H9 (cell line): ENCODE data around the gene CLEC9A. TPM values are rescaled to one million over a fixed set of nuclear protein-coding genes. Genes with fewer than 3 reads are reported as not detected.

Experiments used
- DNase-seq: peaks from one replicate; pipeline ENCODE4 v3.0.0-alpha.2; 2017
- H2AFZ ChIP-seq: one replicate; pipeline ENCODE4 v1.6.1; 2013; ENCODE audit warnings: mild to moderate bottlenecking, low read length, control low read depth, moderate library complexity
- H2AK5ac ChIP-seq: 2 replicates; pipeline ENCODE4 v1.6.1; 2013; ENCODE audit warnings: low read length, control low read depth, mixed read lengths; ENCODE audit not compliant: insufficient read length
- H2BK120ac ChIP-seq: one replicate; pipeline ENCODE4 v1.6.1; 2013; ENCODE audit warnings: low read depth, mild to moderate bottlenecking, low read length, control low read depth, inconsistent platforms; ENCODE audit not compliant: poor library complexity, severe bottlenecking
- H2BK12ac ChIP-seq: 2 replicates; pipeline ENCODE4 v1.6.1; 2013; ENCODE audit warnings: low read length, control low read depth, mixed read lengths, low read depth; ENCODE audit not compliant: insufficient read length
- H2BK15ac ChIP-seq: 2 replicates; pipeline ENCODE4 v1.6.1; 2013; ENCODE audit warnings: low read depth, low read length, control low read depth
- H2BK20ac ChIP-seq: one replicate; pipeline ENCODE4 v1.6.1; 2013; ENCODE audit warnings: low read depth, mild to moderate bottlenecking, low read length, control low read depth, inconsistent platforms; ENCODE audit not compliant: poor library complexity, severe bottlenecking
- H2BK5ac ChIP-seq: 2 replicates; pipeline ENCODE4 v1.6.1; 2013; ENCODE audit warnings: low read length, control low read depth, mixed read lengths; ENCODE audit not compliant: insufficient read length
- H3K14ac ChIP-seq: 2 replicates; pipeline ENCODE4 v1.6.1; 2013; ENCODE audit warnings: low read length, control low read depth; ENCODE audit not compliant: insufficient read depth
- H3K18ac ChIP-seq: 2 replicates; pipeline ENCODE4 v1.6.1; 2013; ENCODE audit warnings: low read depth, mild to moderate bottlenecking, mixed read lengths, low read length, control low read depth; ENCODE audit not compliant: insufficient read length
- H3K23ac ChIP-seq: 2 replicates; pipeline ENCODE4 v1.6.1; 2013; ENCODE audit warnings: low read length, control low read depth, mixed read lengths, low read depth; ENCODE audit not compliant: insufficient read length
- H3K23me2 ChIP-seq: 2 replicates; pipeline ENCODE4 v1.6.1; 2013; ENCODE audit warnings: low read depth, mild to moderate bottlenecking, mixed read lengths, low read length, control low read depth; ENCODE audit not compliant: insufficient read length, poor library complexity, severe bottlenecking
- H3K27ac ChIP-seq: 2 replicates; pipeline ENCODE4 v1.5.1; 2013; ENCODE audit warnings: low read length, control low read depth, mixed read lengths, low read depth; ENCODE audit not compliant: insufficient read length
- H3K27me3 ChIP-seq: 2 replicates; pipeline ENCODE4 v1.6.1; 2013; ENCODE audit warnings: low read length, control low read depth, inconsistent platforms; ENCODE audit not compliant: insufficient read depth
- H3K4ac ChIP-seq: 2 replicates; pipeline ENCODE4 v1.6.1; 2013; ENCODE audit warnings: low read depth, mild to moderate bottlenecking, control low read depth, inconsistent platforms, low read length, moderate library complexity
- H3K4me1 ChIP-seq: 2 replicates; pipeline ENCODE4 v1.6.1; 2013; ENCODE audit warnings: low read length, control low read depth, inconsistent platforms; ENCODE audit not compliant: insufficient read depth
- H3K4me2 ChIP-seq: 2 replicates; pipeline ENCODE4 v1.6.1; 2013; ENCODE audit warnings: low read length, control low read depth, mixed read lengths; ENCODE audit not compliant: insufficient read length, insufficient read depth
- H3K56ac ChIP-seq: 2 replicates; pipeline ENCODE4 v1.6.1; 2013; ENCODE audit warnings: low read depth, mild to moderate bottlenecking, mixed read lengths, low read length, control low read depth; ENCODE audit not compliant: insufficient read length
- H3K79me1 ChIP-seq: 2 replicates; pipeline ENCODE4 v1.6.1; 2013; ENCODE audit warnings: low read depth, mild to moderate bottlenecking, moderate library complexity, low read length, control low read depth, inconsistent platforms; ENCODE audit not compliant: insufficient read depth, poor library complexity, severe bottlenecking
- H3K79me2 ChIP-seq: 2 replicates; pipeline ENCODE4 v1.6.1; 2013; ENCODE audit warnings: low read length, control low read depth, inconsistent platforms; ENCODE audit not compliant: insufficient read depth
- H3K9ac ChIP-seq: 2 replicates; pipeline ENCODE4 v1.6.1; 2013; ENCODE audit warnings: low read length, control low read depth, mixed read lengths; ENCODE audit not compliant: insufficient read length; ENCODE audit errors: extremely low read depth
- H3K9me3 ChIP-seq: one replicate; pipeline ENCODE4 v1.6.1; 2013; ENCODE audit warnings: low read depth, low read length, inconsistent platforms; ENCODE audit not compliant: control insufficient read depth
- H3T11ph ChIP-seq: one replicate; pipeline ENCODE4 v1.6.1; 2013; ENCODE audit warnings: mild to moderate bottlenecking, low read length, control low read depth, inconsistent platforms
- H4K20me1 ChIP-seq: one replicate; pipeline ENCODE4 v1.6.1; 2013; ENCODE audit not compliant: control insufficient read depth, insufficient read length, insufficient read depth
- H4K5ac ChIP-seq: 2 replicates; pipeline ENCODE4 v1.6.1; 2013; ENCODE audit warnings: low read depth, mild to moderate bottlenecking, mixed read lengths, low read length, control low read depth; ENCODE audit not compliant: insufficient read length
- H4K8ac ChIP-seq: replicated peaks from 2 replicates; pipeline ENCODE4 v1.6.1; 2013; ENCODE audit warnings: low read length, control low read depth, mixed read lengths, low read depth; ENCODE audit not compliant: insufficient read length
- H4K91ac ChIP-seq: 2 replicates; pipeline ENCODE4 v1.6.1; 2013; ENCODE audit warnings: low read depth, mild to moderate bottlenecking, moderate library complexity, mixed read lengths, low read length, control low read depth; ENCODE audit not compliant: insufficient read length
- H3K27ac Mint-ChIP-seq, 3 experiments: 2 replicates in 2 of 3; 3 replicates in 1 of 3; pipeline ENCODE4 v1.8.0; 2020 to 2021; ENCODE audit warnings: mixed read lengths in 3 of 3, mild to moderate bottlenecking in 1 of 3, moderate library complexity in 1 of 3
- H3K27me3 Mint-ChIP-seq: 2 replicates; pipeline ENCODE4 v1.8.0; 2021; ENCODE audit warnings: low read depth, mild to moderate bottlenecking, moderate library complexity, mixed read lengths
- H3K36me3 Mint-ChIP-seq, 3 experiments: 2 replicates in 2 of 3; 3 replicates in 1 of 3; pipeline ENCODE4 v1.8.0; 2020 to 2021; ENCODE audit warnings: low read depth in 3 of 3, mixed read lengths in 3 of 3; ENCODE audit not compliant: insufficient read depth in 1 of 3
- H3K4me1 Mint-ChIP-seq, 2 experiments: 2 replicates each; pipeline ENCODE4 v1.8.0; 2020; ENCODE audit warnings: mixed read lengths in 2 of 2
- H3K4me3 Mint-ChIP-seq, 2 experiments: 2 replicates in 1 of 2; 3 replicates in 1 of 2; pipeline ENCODE4 v1.8.0; 2020 to 2021; ENCODE audit warnings: mild to moderate bottlenecking in 2 of 2, mixed read lengths in 2 of 2, moderate library complexity in 1 of 2
- H3K9me3 Mint-ChIP-seq, 2 experiments: 2 replicates in 1 of 2; 3 replicates in 1 of 2; pipeline ENCODE4 v1.8.0; 2020; ENCODE audit warnings: mild to moderate bottlenecking in 2 of 2, mixed read lengths in 2 of 2, moderate library complexity in 1 of 2
- CTCF ChIP-seq: fragments of 200-600 bp; sonication (generic); conservative IDR thresholded peaks from 3 replicates; pipeline ENCODE4 v1.8.0; 2021; ENCODE audit warnings: antibody characterized with exemption, mild to moderate bottlenecking
- WGBS: extraction: QIAGEN DNeasy Blood & Tissue Kit; methylation state at CpG from one replicate; pipeline ENCODE4 v1.1.7; 2013; ENCODE audit warnings: missing lambda C conversion rate, low lambda C conversion rate, mixed read lengths; ENCODE audit not compliant: insufficient read length; ENCODE audit errors: extremely low coverage; 5-methylcytosine and 5-hydroxymethylcytosine counted together
- total RNA-seq: library from RNA; stranded (reverse); gene quantifications from 2 replicates; pipeline ENCODE4 v1.2.1, GENCODE V29; 2021

Gene CLEC9A
- total RNA-seq, 1 experiment from 2014 or later = not detected

DNA sequence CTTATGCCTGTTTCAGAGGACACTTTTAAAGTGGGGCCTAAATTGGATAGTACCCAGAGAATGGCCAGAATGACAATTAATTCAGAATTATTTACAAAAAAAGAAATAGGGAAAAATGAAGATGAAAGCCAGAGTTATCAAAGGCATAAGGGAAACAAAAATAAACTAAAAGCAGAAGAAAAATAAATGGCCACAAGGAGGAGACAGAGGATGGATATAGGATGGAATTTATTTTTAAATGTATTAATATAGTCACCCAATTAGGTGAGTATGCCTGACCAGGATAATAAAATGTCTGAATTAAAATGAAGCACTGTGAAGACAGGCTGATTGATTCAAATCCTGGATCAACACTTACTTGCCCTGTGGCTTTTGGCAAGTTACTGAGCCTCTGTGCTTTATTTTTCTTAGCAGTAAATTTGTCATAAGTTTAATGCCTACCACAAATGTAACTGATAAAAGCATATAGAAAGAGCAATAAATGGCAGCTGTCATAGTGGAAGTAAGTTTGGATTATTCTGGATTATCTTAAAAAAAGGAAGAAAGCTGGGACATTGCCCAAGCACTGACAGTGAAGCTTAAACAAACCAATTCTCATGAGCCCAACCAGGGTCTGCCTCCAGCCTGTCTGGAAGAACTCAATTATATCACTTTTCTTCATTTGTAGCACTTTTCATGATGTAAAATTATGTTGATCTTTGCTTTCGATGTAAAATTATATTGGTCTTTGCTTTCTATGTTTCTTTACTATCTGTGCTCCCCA is 3.5 kb downstream of the CLEC9A start:
- Histone ChIP-seq H3K4ac (no peak overlapping the region), H3K23ac (no peak overlapping the region), H3K14ac (no peak overlapping the region), H3K27me3 (no peaks in the 10 kb centered on the region), H3K4me2 (no peak overlapping the region), H2BK120ac (no peak overlapping the region), H3T11ph (no peak overlapping the region), H3K56ac (no peak overlapping the region), H3K79me1 (no peaks in the 10 kb centered on the region), H3K9ac (no peak overlapping the region), H3K79me2 (no peaks in the 10 kb centered on the region), H2BK12ac (no peak overlapping the region), H2AFZ (no peak overlapping the region), H4K20me1 (no peaks in the 10 kb centered on the region), H3K23me2 (no peaks in the 10 kb centered on the region), H2BK20ac (no peak overlapping the region), H3K18ac (no peak overlapping the region), H3K27ac (no peak overlapping the region), H4K8ac (no peak overlapping the region), H2AK5ac (no peak overlapping the region), H3K9me3 (no peaks in the 10 kb centered on the region), H4K5ac (no peak overlapping the region), H3K4me1 (peaks cover 5% of the 10 kb centered on the region), H2BK15ac (no peak overlapping the region), H4K91ac (no peak overlapping the region), H2BK5ac (no peak overlapping the region)
- H3K9me3 Mint-ChIP-seq = peaks cover 0 to 11% of the 10 kb centered on the region in 2 experiments; a peak in 3 of 5 replicates
- no CpG with 5 or more reads among the region's 1 CpG for WGBS
- H3K4me1 Mint-ChIP-seq = peaks cover 6 to 13% of the 10 kb centered on the region in 2 experiments; a peak in 3 of 4 replicates
- H3K36me3 Mint-ChIP-seq = peaks cover 2 to 7% (median 2%) of the 10 kb centered on the region in 3 experiments; a peak in 3 of 7 replicates
- no peak overlapping the region for H3K4me3 Mint-ChIP-seq
- H3K27ac Mint-ChIP-seq = no peak overlapping the region
- DNase-seq = no peak
- peak; percentile 69 for TF ChIP-seq CTCF
- no peaks in the 10 kb centered on the region for H3K27me3 Mint-ChIP-seq
